Activated CD4-positive, alpha-beta T cell treated with anti-CD3 and anti-CD28 coated beads, Interleukin-2, amount 10 ng/mL, durations not matched to agents 24 days and 14 days (primary cell): ENCODE measurements around the gene TEX2. TPM values are rescaled to one million over a fixed set of nuclear protein-coding genes. Genes with fewer than 3 reads are reported as not detected.

Experiments
- DNase-seq: peaks from one replicate; pipeline ENCODE4 v3.0.0; 2022
- H3K27ac Mint-ChIP-seq: one replicate; pipeline ENCODE4 v1.8.0; 2022; ENCODE audit warnings: mild to moderate bottlenecking, mixed read lengths
- H3K27me3 Mint-ChIP-seq: one replicate; pipeline ENCODE4 v1.8.0; 2022; ENCODE audit warnings: mixed read lengths
- H3K36me3 Mint-ChIP-seq: one replicate; pipeline ENCODE4 v1.8.0; 2022; ENCODE audit warnings: low read depth, mild to moderate bottlenecking, mixed read lengths
- H3K4me1 Mint-ChIP-seq: one replicate; pipeline ENCODE4 v1.8.0; 2021; ENCODE audit warnings: mixed read lengths
- H3K4me3 Mint-ChIP-seq: one replicate; pipeline ENCODE4 v1.8.0; 2022; ENCODE audit warnings: mild to moderate bottlenecking, moderate library complexity, mixed read lengths
- H3K9me3 Mint-ChIP-seq: one replicate; pipeline ENCODE4 v1.8.0; 2021; ENCODE audit warnings: mixed read lengths
- intact Hi-C: fragments of 100-400 bp; cut with micrococcal nuclease; formaldehyde crosslinking; loops from one replicate; pipeline ENCODE4 v1.15.1; 2023
- total RNA-seq: library from RNA; stranded (reverse); gene quantifications from 2 replicates; pipeline ENCODE4 v1.2.3, GENCODE V29; 2022

The TEX2 gene
- total RNA-seq, 1 donor from 2014 or later = 22.2 TPM

- H3K4me1 Mint-ChIP-seq = peaks cover 4% of the 10 kb centered on the region
- no peaks in the 10 kb centered on the region for H3K9me3 Mint-ChIP-seq
- H3K4me3 Mint-ChIP-seq = no peak overlapping the region
- no peaks in the 10 kb centered on the region for H3K27me3 Mint-ChIP-seq
- no peak for DNase-seq
- no peaks in the 10 kb centered on the region for H3K36me3 Mint-ChIP-seq
- no peak overlapping the region for H3K27ac Mint-ChIP-seq
- intact Hi-C loops = loop anchor here (5.0 kb wide), 1 partner anchor 61 kb away; no protein-coding TSS in a partner anchor
These were observed 15.6 kb upstream of the TEX2 start for GRCh38 chr17:64278614-64279013.

GRCh38 chr17:64277831-64278562, 14.9 kb upstream of the TEX2 start:
- no peak for DNase-seq
- intact Hi-C loops = loop anchor here (5.0 kb wide), 1 partner anchor 61 kb away; no protein-coding TSS in a partner anchor
- Mint-ChIP-seq H3K36me3 (no peaks in the 10 kb centered on the region), H3K27me3 (no peaks in the 10 kb centered on the region), H3K27ac (no peak overlapping the region), H3K4me1 (peaks cover 7% of the 10 kb centered on the region), H3K9me3 (no peaks in the 10 kb centered on the region), H3K4me3 (no peak overlapping the region)

GRCh38 chr17:64276961-64277505, 14.0 kb upstream of the TEX2 start:
- H3K9me3 Mint-ChIP-seq = no peaks in the 10 kb centered on the region
- DNase-seq = no peak
- no peaks in the 10 kb centered on the region for H3K36me3 Mint-ChIP-seq

GRCh38 chr17:64275016-64275415, 12.0 kb upstream of the TEX2 start:
- no peaks in the 10 kb centered on the region for H3K27me3 Mint-ChIP-seq
- H3K27ac Mint-ChIP-seq = no peak overlapping the region
- intact Hi-C loops = loop anchor here (5.0 kb wide), 1 partner anchor 58 kb away; no protein-coding TSS in a partner anchor
- no peaks in the 10 kb centered on the region for H3K9me3 Mint-ChIP-seq
- peaks cover 22% of the 10 kb centered on the region for H3K4me1 Mint-ChIP-seq
- H3K4me3 Mint-ChIP-seq = no peak overlapping the region
- peaks cover 2% of the 10 kb centered on the region for H3K36me3 Mint-ChIP-seq
- no peak for DNase-seq

More at GRCh38 chr17:64276961-64277505, 14.0 kb upstream of the TEX2 start:
- H3K27me3 Mint-ChIP-seq = no peaks in the 10 kb centered on the region
- H3K4me1 Mint-ChIP-seq = peaks cover 8% of the 10 kb centered on the region
- intact Hi-C loops = loop anchor here (5.0 kb wide), 1 partner anchor 60 kb away; no protein-coding TSS in a partner anchor
- H3K27ac Mint-ChIP-seq = no peak overlapping the region
- H3K4me3 Mint-ChIP-seq = no peak overlapping the region

- H3K27ac Mint-ChIP-seq = no peak overlapping the region
- intact Hi-C loops = no loop called here
- H3K36me3 Mint-ChIP-seq = peaks cover 2% of the 10 kb centered on the region
- DNase-seq = no peak
- peaks cover 3% of the 10 kb centered on the region for H3K9me3 Mint-ChIP-seq
- H3K4me3 Mint-ChIP-seq = no peak overlapping the region
- H3K27me3 Mint-ChIP-seq = peaks cover 4% of the 10 kb centered on the region
- peaks cover 20% of the 10 kb centered on the region for H3K4me1 Mint-ChIP-seq
These were observed 9.9 kb upstream of the TEX2 start for GRCh38 chr17:64273006-64273405.

GRCh38 chr17:64270885-64271284, 7.8 kb upstream of the TEX2 start:
- intact Hi-C loops = no loop called here
- Mint-ChIP-seq H3K27me3 (peaks cover 16% of the 10 kb centered on the region), H3K4me3 (peak overlapping the region; percentile 61), H3K27ac (peak overlapping the region; percentile 84), H3K4me1 (peaks cover 20% of the 10 kb centered on the region), H3K36me3 (peaks cover 2% of the 10 kb centered on the region), H3K9me3 (peaks cover 5% of the 10 kb centered on the region)
- DNase-seq = peak; percentile 68

- peaks cover 18% of the 10 kb centered on the region for H3K27me3 Mint-ChIP-seq
- H3K36me3 Mint-ChIP-seq = peaks cover 2% of the 10 kb centered on the region
- no peak for DNase-seq
- peak overlapping the region; percentile 61 for H3K4me3 Mint-ChIP-seq
- peaks cover 5% of the 10 kb centered on the region for H3K9me3 Mint-ChIP-seq
- peaks cover 20% of the 10 kb centered on the region for H3K4me1 Mint-ChIP-seq
- intact Hi-C loops = no loop called here
- peak overlapping the region; percentile 84 for H3K27ac Mint-ChIP-seq
These were observed 6.9 kb upstream of the TEX2 start for GRCh38 chr17:64269687-64270649.

GRCh38 chr17:64264891-64265290, 1.8 kb upstream of the TEX2 start:
- Mint-ChIP-seq H3K4me1 (peaks cover 32% of the 10 kb centered on the region), H3K4me3 (no peak overlapping the region), H3K27me3 (peaks cover 22% of the 10 kb centered on the region), H3K27ac (no peak overlapping the region), H3K9me3 (peaks cover 5% of the 10 kb centered on the region), H3K36me3 (no peaks in the 10 kb centered on the region)
- no peak for DNase-seq
- intact Hi-C loops = no loop called here

- Mint-ChIP-seq H3K27me3 (peaks cover 15% of the 10 kb centered on the region), H3K9me3 (no peaks in the 10 kb centered on the region), H3K4me1 (peaks cover 32% of the 10 kb centered on the region), H3K27ac (peak overlapping the region; percentile 91), H3K4me3 (peak overlapping the region; percentile 89), H3K36me3 (no peaks in the 10 kb centered on the region)
- intact Hi-C loops = loop anchor here (2.0 kb wide), 1 partner anchor 242 kb away; the partner anchor contains the start of gene ICAM2
- DNase-seq = peak; percentile 90
These were observed 661 bp downstream of the TEX2 start for GRCh38 chr17:64262198-64262999.

- Mint-ChIP-seq H3K36me3 (no peaks in the 10 kb centered on the region), H3K27me3 (peaks cover 8% of the 10 kb centered on the region), H3K27ac (peak overlapping the region; percentile 91), H3K4me3 (peak overlapping the region; percentile 89), H3K4me1 (peaks cover 32% of the 10 kb centered on the region), H3K9me3 (no peaks in the 10 kb centered on the region)
- DNase-seq = no peak
- intact Hi-C loops = loop anchor here (2.0 kb wide), 1 partner anchor 241 kb away; the partner anchor contains the start of gene ICAM2
These were observed 1.5 kb downstream of the TEX2 start for GRCh38 chr17:64261417-64262145.

- no peak for DNase-seq
- Mint-ChIP-seq H3K9me3 (no peaks in the 10 kb centered on the region), H3K27ac (no peak overlapping the region), H3K4me3 (peak overlapping the region; percentile 16), H3K27me3 (peaks cover 6% of the 10 kb centered on the region), H3K4me1 (peaks cover 35% of the 10 kb centered on the region), H3K36me3 (no peaks in the 10 kb centered on the region)
- intact Hi-C loops = no loop called here
These were observed 2.2 kb downstream of the TEX2 start for GRCh38 chr17:64260886-64261285.

GRCh38 chr17:64259922-64260321, 3.1 kb downstream of the TEX2 start:
- Mint-ChIP-seq H3K27ac (no peak overlapping the region), H3K27me3 (peaks cover 4% of the 10 kb centered on the region), H3K4me3 (no peak overlapping the region), H3K9me3 (no peaks in the 10 kb centered on the region), H3K4me1 (peaks cover 35% of the 10 kb centered on the region), H3K36me3 (no peaks in the 10 kb centered on the region)
- no peak for DNase-seq
- intact Hi-C loops = no loop called here
